ENCODE measurements around the gene KLHDC4.

The KLHDC4 gene

GRCh38 chr16:87806641-87807546 lies 41.1 kb upstream of the KLHDC4 start:
- Histone ChIP-seq H3K4me1 (ENCODE audit: insufficient read depth, insufficient read length) (peaks cover 8% of the 10 kb centered on the region), H3K9me3 (ENCODE audit: insufficient read depth, low read length) (peaks cover 20% of the 10 kb centered on the region; the same call in 1 of the 2 replicates), H3K27me3 (ENCODE audit: insufficient read depth, insufficient read length) (peaks cover 3% of the 10 kb centered on the region), H3K36me3 (ENCODE audit: insufficient read depth, insufficient read length, low read length) (no peaks in the 10 kb centered on the region), H3K9ac (ENCODE audit: insufficient read length, low read depth) (peak overlapping the region; percentile 53), H3K4me3 (ENCODE audit: insufficient read length, low read depth) (peak overlapping the region; percentile 10)
- TF ChIP-seq ZNF274 (IDR thresholded peaks at IDR 0.05; ENCODE audit: low read depth, low read length) (no peak), SUZ12 (IDR thresholded peaks at IDR 0.05; ENCODE audit: extremely low read depth, insufficient read depth, insufficient read length) (no peak), YY1 (IDR thresholded peaks at IDR 0.05; ENCODE audit: insufficient read depth, insufficient read length) (no peak)
- DNase-seq (ENCODE audit: low read depth, low spot score): no peak

- Histone ChIP-seq H3K27me3 (ENCODE audit: insufficient read depth, insufficient read length) (peaks cover 3% of the 10 kb centered on the region), H3K9me3 (ENCODE audit: insufficient read depth, low read length) (peaks cover 20% of the 10 kb centered on the region; the same call in 1 of the 2 replicates), H3K4me1 (ENCODE audit: insufficient read depth, insufficient read length) (peaks cover 8% of the 10 kb centered on the region), H3K9ac (ENCODE audit: insufficient read length, low read depth) (peak overlapping the region; percentile 53), H3K4me3 (ENCODE audit: insufficient read length, low read depth) (peak overlapping the region; percentile 3), H3K36me3 (ENCODE audit: insufficient read depth, insufficient read length, low read length) (no peaks in the 10 kb centered on the region)
- TF ChIP-seq SUZ12 (IDR thresholded peaks at IDR 0.05; ENCODE audit: extremely low read depth, insufficient read depth, insufficient read length): no peak
- no peak for TF ChIP-seq ZNF274 (IDR thresholded peaks at IDR 0.05; ENCODE audit: low read depth, low read length)
- no peak for TF ChIP-seq YY1 (IDR thresholded peaks at IDR 0.05; ENCODE audit: insufficient read depth, insufficient read length)
- no peak for DNase-seq (ENCODE audit: low read depth, low spot score)
Observed at GRCh38 chr16:87806261-87806640, 40.5 kb upstream of the KLHDC4 start.

- Histone ChIP-seq H3K9ac (ENCODE audit: insufficient read length, low read depth) (no peak overlapping the region), H3K27me3 (ENCODE audit: insufficient read depth, insufficient read length) (peaks cover 3% of the 10 kb centered on the region), H3K4me1 (ENCODE audit: insufficient read depth, insufficient read length) (peaks cover 4% of the 10 kb centered on the region), H3K36me3 (ENCODE audit: insufficient read depth, insufficient read length, low read length) (no peaks in the 10 kb centered on the region), H3K4me3 (ENCODE audit: insufficient read length, low read depth) (no peak overlapping the region), H3K9me3 (ENCODE audit: insufficient read depth, low read length) (peaks cover 20% of the 10 kb centered on the region; the same call in 1 of the 2 replicates)
- TF ChIP-seq SUZ12 (IDR thresholded peaks at IDR 0.05; ENCODE audit: extremely low read depth, insufficient read depth, insufficient read length) (no peak), YY1 (IDR thresholded peaks at IDR 0.05; ENCODE audit: insufficient read depth, insufficient read length) (no peak), ZNF274 (IDR thresholded peaks at IDR 0.05; ENCODE audit: low read depth, low read length) (no peak)
- DNase-seq (ENCODE audit: low read depth, low spot score): no peak
Observed at GRCh38 chr16:87803385-87803784, 37.6 kb upstream of the KLHDC4 start.

GRCh38 chr16:87802670-87803069 lies 36.9 kb upstream of the KLHDC4 start:
- TF ChIP-seq ZNF274 (IDR thresholded peaks at IDR 0.05; ENCODE audit: low read depth, low read length): no peak
- TF ChIP-seq SUZ12 (IDR thresholded peaks at IDR 0.05; ENCODE audit: extremely low read depth, insufficient read depth, insufficient read length): no peak
- DNase-seq (ENCODE audit: low read depth, low spot score): no peak
- Histone ChIP-seq H3K9ac (ENCODE audit: insufficient read length, low read depth) (no peak overlapping the region), H3K4me3 (ENCODE audit: insufficient read length, low read depth) (no peak overlapping the region), H3K36me3 (ENCODE audit: insufficient read depth, insufficient read length, low read length) (no peaks in the 10 kb centered on the region), H3K9me3 (ENCODE audit: insufficient read depth, low read length) (peaks cover 16% of the 10 kb centered on the region; the same call in 1 of the 2 replicates), H3K27me3 (ENCODE audit: insufficient read depth, insufficient read length) (no peaks in the 10 kb centered on the region), H3K4me1 (ENCODE audit: insufficient read depth, insufficient read length) (peaks cover 4% of the 10 kb centered on the region)

- no peak overlapping the region for H3K9ac ChIP-seq (ENCODE audit: insufficient read length, low read depth)
- no peak overlapping the region for H3K4me3 ChIP-seq (ENCODE audit: insufficient read length, low read depth)
- H3K4me1 ChIP-seq (ENCODE audit: insufficient read depth, insufficient read length): peaks cover 4% of the 10 kb centered on the region
- peaks cover 16% of the 10 kb centered on the region; the same call in 1 of the 2 replicates for H3K9me3 ChIP-seq (ENCODE audit: insufficient read depth, low read length)
- no peaks in the 10 kb centered on the region for H3K27me3 ChIP-seq (ENCODE audit: insufficient read depth, insufficient read length)
- no peak for DNase-seq (ENCODE audit: low read depth, low spot score)
- TF ChIP-seq ZNF274 (IDR thresholded peaks at IDR 0.05; ENCODE audit: low read depth, low read length) (no peak), SUZ12 (IDR thresholded peaks at IDR 0.05; ENCODE audit: extremely low read depth, insufficient read depth, insufficient read length) (no peak), YY1 (IDR thresholded peaks at IDR 0.05; ENCODE audit: insufficient read depth, insufficient read length) (no peak)
- no peaks in the 10 kb centered on the region for H3K36me3 ChIP-seq (ENCODE audit: insufficient read depth, insufficient read length, low read length)
Observed at GRCh38 chr16:87801679-87802259, 36.0 kb upstream of the KLHDC4 start.

- Histone ChIP-seq H3K4me1 (ENCODE audit: insufficient read depth, insufficient read length) (no peaks in the 10 kb centered on the region), H3K9me3 (ENCODE audit: insufficient read depth, low read length) (peaks cover 16% of the 10 kb centered on the region; the same call in 1 of the 2 replicates), H3K36me3 (ENCODE audit: insufficient read depth, insufficient read length, low read length) (no peaks in the 10 kb centered on the region), H3K9ac (ENCODE audit: insufficient read length, low read depth) (no peak overlapping the region), H3K4me3 (ENCODE audit: insufficient read length, low read depth) (no peak overlapping the region), H3K27me3 (ENCODE audit: insufficient read depth, insufficient read length) (no peaks in the 10 kb centered on the region)
- no peak for DNase-seq (ENCODE audit: low read depth, low spot score)
- TF ChIP-seq ZNF274 (IDR thresholded peaks at IDR 0.05; ENCODE audit: low read depth, low read length) (no peak), SUZ12 (IDR thresholded peaks at IDR 0.05; ENCODE audit: extremely low read depth, insufficient read depth, insufficient read length) (no peak), YY1 (IDR thresholded peaks at IDR 0.05; ENCODE audit: insufficient read depth, insufficient read length) (no peak)
Observed at GRCh38 chr16:87800497-87800896, 34.7 kb upstream of the KLHDC4 start.

GRCh38 chr16:87795336-87795735 lies 29.6 kb upstream of the KLHDC4 start:
- no peak overlapping the region for H3K4me3 ChIP-seq (ENCODE audit: insufficient read length, low read depth)
- H3K27me3 ChIP-seq (ENCODE audit: insufficient read depth, insufficient read length): no peaks in the 10 kb centered on the region
- TF ChIP-seq SUZ12 (IDR thresholded peaks at IDR 0.05; ENCODE audit: extremely low read depth, insufficient read depth, insufficient read length): no peak
- TF ChIP-seq ZNF274 (IDR thresholded peaks at IDR 0.05; ENCODE audit: low read depth, low read length): no peak
- no peak for TF ChIP-seq YY1 (IDR thresholded peaks at IDR 0.05; ENCODE audit: insufficient read depth, insufficient read length)
- no peak overlapping the region for H3K9ac ChIP-seq (ENCODE audit: insufficient read length, low read depth)
- H3K4me1 ChIP-seq (ENCODE audit: insufficient read depth, insufficient read length): no peaks in the 10 kb centered on the region
- H3K36me3 ChIP-seq (ENCODE audit: insufficient read depth, insufficient read length, low read length): no peaks in the 10 kb centered on the region
- no peak for DNase-seq (ENCODE audit: low read depth, low spot score)
- no peaks in the 10 kb centered on the region for H3K9me3 ChIP-seq (ENCODE audit: insufficient read depth, low read length)

Measured in NT2/D1 (cell line).